ENCODE measurements around the gene PTGER4. TPM values are rescaled to one million over a fixed set of nuclear protein-coding genes. Genes with fewer than 3 reads are reported as not detected.
"Not testable (repeated sequence)": the region's sequence is repeated elsewhere in the genome, so short reads cannot be mapped to it uniquely, and the experiment has no call there.

PTGER4 gene
- total RNA-seq, 4 donors from 2014 or later = 13.3 to 44.6 (median 27.9) TPM

- H3K27ac ChIP-seq (replicated peaks in 1 of 4) = no peak overlapping the region
- WGBS = 70% methylated on average over 2 of the region's 2 CpGs
- no peak for DNase-seq (ENCODE audit: extremely low spot score)
- no peaks in the 10 kb centered on the region for H3K9me3 ChIP-seq
- H3K27me3 ChIP-seq = no peaks in the 10 kb centered on the region
- no peak overlapping the region for H3K4me3 ChIP-seq
- no peaks in the 10 kb centered on the region for H3K4me1 ChIP-seq
- TF ChIP-seq POLR2A (IDR thresholded peaks at IDR 0.05; ENCODE audit: low read depth) = no peak
- TF ChIP-seq EP300 (IDR thresholded peaks at IDR 0.05) = no peak
- TF ChIP-seq POLR2AphosphoS5 (IDR thresholded peaks at IDR 0.05) = no peak
- no peak for TF ChIP-seq CTCF (IDR thresholded peaks at IDR 0.05)
- H3K36me3 ChIP-seq = no peaks in the 10 kb centered on the region
- intact Hi-C loops (cut with DNase I) = no loop called here
Measured at GRCh38 chr5:40655138-40655537, 24.6 kb upstream of the PTGER4 start.

GRCh38 chr5:40656091-40656490 is 23.6 kb upstream of the PTGER4 start:
- intact Hi-C loops (cut with DNase I); H3K4me1 ChIP-seq; H3K36me3 ChIP-seq; H3K27ac ChIP-seq (replicated peaks in 1 of 4); H3K4me3 ChIP-seq; H3K9me3 ChIP-seq; H3K27me3 ChIP-seq; DNase-seq (ENCODE audit: extremely low spot score): not testable (repeated sequence)

- intact Hi-C loops (cut with DNase I) = no loop called here
- H3K4me1 ChIP-seq = no peaks in the 10 kb centered on the region
- no peak for DNase-seq (ENCODE audit: extremely low spot score)
- H3K9me3 ChIP-seq = no peaks in the 10 kb centered on the region
- no peak for TF ChIP-seq CTCF (IDR thresholded peaks at IDR 0.05)
- no peak for TF ChIP-seq POLR2A (IDR thresholded peaks at IDR 0.05; ENCODE audit: low read depth)
- no peak for TF ChIP-seq EP300 (IDR thresholded peaks at IDR 0.05)
- no peak for TF ChIP-seq POLR2AphosphoS5 (IDR thresholded peaks at IDR 0.05)
- no peak overlapping the region for H3K4me3 ChIP-seq
- H3K36me3 ChIP-seq = no peaks in the 10 kb centered on the region
- H3K27ac ChIP-seq (replicated peaks in 1 of 4) = no peak overlapping the region
- H3K27me3 ChIP-seq = no peaks in the 10 kb centered on the region
Measured at GRCh38 chr5:40656766-40657165, 22.9 kb upstream of the PTGER4 start.

- H3K4me3 ChIP-seq = no peak overlapping the region
- no peaks in the 10 kb centered on the region for H3K27me3 ChIP-seq
- 70% methylated on average over 2 of the region's 2 CpGs for WGBS
- intact Hi-C loops (cut with DNase I) = no loop called here
- H3K9me3 ChIP-seq = no peaks in the 10 kb centered on the region
- H3K4me1 ChIP-seq = no peaks in the 10 kb centered on the region
- H3K27ac ChIP-seq (replicated peaks in 1 of 4) = no peak overlapping the region
- no peak for DNase-seq (ENCODE audit: extremely low spot score)
- no peaks in the 10 kb centered on the region for H3K36me3 ChIP-seq
- no peak for TF ChIP-seq POLR2A (IDR thresholded peaks at IDR 0.05; ENCODE audit: low read depth)
- no peak for TF ChIP-seq EP300 (IDR thresholded peaks at IDR 0.05)
- no peak for TF ChIP-seq CTCF (IDR thresholded peaks at IDR 0.05)
- no peak for TF ChIP-seq POLR2AphosphoS5 (IDR thresholded peaks at IDR 0.05)
Measured at GRCh38 chr5:40660751-40661150, 19.0 kb upstream of the PTGER4 start.

- TF ChIP-seq POLR2A (IDR thresholded peaks at IDR 0.05; ENCODE audit: low read depth) = no peak
- TF ChIP-seq EP300 (IDR thresholded peaks at IDR 0.05) = no peak
- TF ChIP-seq CTCF (IDR thresholded peaks at IDR 0.05) = no peak
- TF ChIP-seq POLR2AphosphoS5 (IDR thresholded peaks at IDR 0.05) = no peak
Measured at GRCh38 chr5:40665635-40666298, 13.9 kb upstream of the PTGER4 start.

More at GRCh38 chr5:40665635-40666298, 13.9 kb upstream of the PTGER4 start:
- DNase-seq (ENCODE audit: extremely low spot score) = no peak
- Histone ChIP-seq H3K4me1 (no peaks in the 10 kb centered on the region), H3K9me3 (no peaks in the 10 kb centered on the region), H3K36me3 (no peaks in the 10 kb centered on the region), H3K27ac (replicated peaks in 1 of 4) (no peak overlapping the region), H3K27me3 (no peaks in the 10 kb centered on the region), H3K4me3 (no peak overlapping the region)
- intact Hi-C loops (cut with DNase I) = no loop called here
- 91% methylated on average over 3 of the region's 3 CpGs for WGBS
